Ishikawa (cell line): ENCODE measurements around the gene CPNE6.

ENCODE experiments used
- CEBPB ChIP-seq: IDR thresholded peaks from 2 replicates; pipeline ENCODE4 v1.6.1; 2012
- CREB1 ChIP-seq: IDR thresholded peaks from 2 replicates; pipeline ENCODE4 v1.6.1; 2012; ENCODE audit warnings: low read depth
- EGR1 ChIP-seq: IDR thresholded peaks from 2 replicates; pipeline ENCODE4 v1.6.1; 2012
- EP300 ChIP-seq: IDR thresholded peaks from 2 replicates; pipeline ENCODE4 v1.6.1; 2012; ENCODE audit warnings: borderline replicate concordance
- FOXM1 ChIP-seq: IDR thresholded peaks from 2 replicates; pipeline ENCODE4 v1.6.1; 2012; ENCODE audit warnings: low read depth, borderline replicate concordance
- MAX ChIP-seq: IDR thresholded peaks from 2 replicates; pipeline ENCODE4 v1.6.1; 2012
- NFIC ChIP-seq: IDR thresholded peaks from 2 replicates; pipeline ENCODE4 v1.6.1; 2012
- RAD21 ChIP-seq: IDR thresholded peaks from 2 replicates; pipeline ENCODE4 v1.6.1; 2012; ENCODE audit warnings: low read depth
- REST ChIP-seq: IDR thresholded peaks from 2 replicates; pipeline ENCODE4 v1.6.1; 2012; ENCODE audit warnings: low read depth, mild to moderate bottlenecking
- TAF1 ChIP-seq: IDR thresholded peaks from 2 replicates; pipeline ENCODE4 v1.6.1; 2012; ENCODE audit warnings: low read depth, mild to moderate bottlenecking
- TCF12 ChIP-seq: IDR thresholded peaks from 2 replicates; pipeline ENCODE4 v1.6.1; 2012; ENCODE audit warnings: low read depth
- TEAD4 ChIP-seq: IDR thresholded peaks from 2 replicates; pipeline ENCODE4 v1.6.1; 2012
- USF1 ChIP-seq: IDR thresholded peaks from 2 replicates; pipeline ENCODE4 v1.6.1; 2012
- YY1 ChIP-seq: IDR thresholded peaks from 2 replicates; pipeline ENCODE4 v1.6.1; 2012; ENCODE audit warnings: low read depth
- ZBTB7A ChIP-seq: IDR thresholded peaks from 2 replicates; pipeline ENCODE4 v1.6.1; 2012; ENCODE audit warnings: low read depth

Gene CPNE6

GRCh38 chr14:24071836-24072430 is 571 bp downstream of the CPNE6 start:
- TF ChIP-seq USF1 (no peak), CEBPB (no peak), TEAD4 (no peak), YY1 (no peak), CREB1 (no peak), TAF1 (no peak), ZBTB7A (no peak), NFIC (no peak), MAX (no peak), REST (no peak), FOXM1 (no peak), TCF12 (no peak), EP300 (no peak), EGR1 (no peak), RAD21 (no peak)

- TF ChIP-seq CEBPB (no peak), TCF12 (no peak), RAD21 (no peak), ZBTB7A (no peak), EGR1 (no peak), USF1 (no peak)
Observed at GRCh38 chr14:24072436-24072835, 1.1 kb downstream of the CPNE6 start.

GRCh38 chr14:24072881-24073877 is 1.8 kb downstream of the CPNE6 start:
- TF ChIP-seq USF1 (no peak), MAX (no peak), EP300 (no peak), CEBPB (no peak), RAD21 (no peak), ZBTB7A (no peak), FOXM1 (no peak), NFIC (no peak), TAF1 (no peak), CREB1 (no peak), YY1 (no peak), EGR1 (no peak), TCF12 (no peak)

- TF ChIP-seq REST (no peak), FOXM1 (no peak), USF1 (no peak), YY1 (no peak), TCF12 (no peak), TEAD4 (no peak), NFIC (no peak), EGR1 (no peak), CEBPB (no peak), ZBTB7A (no peak), EP300 (no peak)
Observed at GRCh38 chr14:24074625-24075484, 3.5 kb downstream of the CPNE6 start.
